ENCODE results near the gene B4GALT7.

B4GALT7 gene

DNA sequence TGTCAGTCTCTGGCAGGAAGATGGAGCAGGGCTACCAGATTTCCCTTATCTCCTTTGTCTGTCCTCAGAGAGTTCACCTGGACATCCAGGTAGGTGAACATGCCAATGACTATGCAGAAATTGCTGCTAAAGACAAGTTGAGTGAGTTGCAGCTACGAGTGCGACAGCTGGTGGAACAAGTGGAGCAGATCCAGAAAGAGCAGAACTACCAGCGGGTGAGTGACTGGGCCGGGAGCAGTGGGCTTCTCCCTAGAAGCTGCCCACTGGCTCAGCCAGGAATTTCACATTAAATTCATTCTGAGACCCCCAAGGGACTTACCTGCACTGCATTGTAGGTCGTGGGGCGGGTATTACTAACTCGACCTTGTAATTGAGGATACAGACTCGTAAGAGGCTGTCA, 5.9 kb upstream of the B4GALT7 start:
- DNase-seq = no peak

GRCh38 chr5:177595026-177595585, 4.8 kb upstream of the B4GALT7 start:
- DNase-seq = no peak

GRCh38 chr5:177595991-177596774, 3.7 kb upstream of the B4GALT7 start:
- no peak for DNase-seq

DNA sequence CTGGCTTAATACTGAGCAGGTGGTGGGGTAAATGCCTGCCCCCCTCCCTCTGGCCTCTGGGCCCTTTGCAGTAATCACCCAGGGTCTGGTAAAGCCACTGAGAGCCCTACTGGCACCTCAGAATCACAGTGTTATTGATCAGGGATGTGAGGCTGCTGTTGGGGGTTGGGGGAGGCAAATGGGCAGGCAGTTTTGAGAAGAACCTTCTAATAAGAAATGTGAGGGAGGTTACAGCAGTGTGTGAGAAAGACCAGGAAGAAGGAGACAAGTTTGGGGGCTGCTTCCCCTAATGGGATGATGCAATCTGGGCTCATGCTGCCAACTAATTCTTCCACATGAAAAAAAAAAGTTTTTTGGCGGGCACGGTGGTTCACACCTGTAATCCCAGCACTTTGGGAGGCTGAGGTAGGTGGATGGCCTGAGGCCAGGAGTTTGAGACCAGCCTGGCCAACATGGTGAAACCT, 3.1 kb upstream of the B4GALT7 start:
- no peak for DNase-seq

DNA sequence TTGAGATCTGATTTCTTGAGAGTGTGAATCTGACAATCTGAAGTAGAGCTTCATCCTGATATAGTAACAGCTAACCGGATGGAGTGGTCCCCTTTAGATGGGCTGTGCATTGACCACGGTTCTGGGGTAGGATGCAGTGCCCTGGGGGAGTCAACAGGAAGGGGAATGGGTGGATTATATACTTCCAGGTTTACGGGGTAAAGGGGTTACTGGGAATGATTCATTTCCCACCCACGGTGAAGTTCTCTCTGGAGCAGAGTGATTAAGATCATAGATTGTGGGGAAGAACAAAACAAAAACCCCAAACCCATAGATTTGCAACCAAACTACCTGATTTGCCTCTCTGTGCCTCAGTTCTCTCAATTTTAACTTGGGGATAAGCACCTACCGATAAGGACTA, 1.5 kb upstream of the B4GALT7 start:
- DNase-seq = no peak

DNA sequence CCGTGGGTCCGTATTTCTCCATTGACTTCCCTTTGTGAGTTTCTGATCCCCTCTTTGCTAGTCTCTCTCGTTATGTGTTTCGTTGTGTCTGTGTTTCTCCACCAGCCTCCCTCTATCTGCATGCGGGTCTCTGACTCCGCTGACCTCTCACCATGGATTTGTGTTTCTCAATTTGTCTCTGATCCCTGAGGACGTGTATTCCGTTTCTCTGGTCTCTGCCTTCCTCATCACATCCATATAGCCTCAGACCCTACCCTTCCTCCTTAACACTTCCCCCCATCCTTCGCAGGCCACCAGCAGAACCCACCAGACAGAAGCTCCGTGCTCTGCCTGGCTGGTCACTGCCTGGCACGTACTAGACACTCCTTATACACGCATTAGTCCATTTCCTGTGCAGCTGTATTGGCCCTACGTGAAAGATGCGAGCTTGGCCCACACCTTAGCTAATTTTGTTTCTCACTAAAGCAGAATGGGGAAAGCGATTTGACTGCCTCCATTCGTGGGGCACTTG, 631 bp downstream of the B4GALT7 start:
- DNase-seq = no peak

DNA sequence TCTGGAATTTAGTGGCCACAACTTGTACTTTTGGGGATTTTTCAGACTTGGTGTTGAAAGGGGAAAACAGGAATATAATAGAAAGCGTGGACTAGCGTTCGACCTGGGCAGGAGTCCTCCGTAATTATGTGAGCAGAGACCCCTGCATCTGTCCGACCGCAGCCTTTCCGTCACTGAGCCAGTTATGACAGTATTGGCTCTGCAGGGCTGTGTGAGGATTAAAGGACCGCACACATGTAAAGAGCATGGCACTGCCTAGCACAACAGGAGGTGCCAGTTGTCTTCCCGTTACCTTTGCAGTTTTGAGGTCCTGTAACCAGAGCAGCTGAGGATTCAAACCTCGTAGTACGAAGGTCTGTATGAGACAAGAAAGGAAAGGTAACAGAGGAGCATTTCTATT, 1.2 kb downstream of the B4GALT7 start:
- DNase-seq = no peak

- no peak for DNase-seq
Measured at GRCh38 chr5:177601577-177602457, 1.9 kb downstream of the B4GALT7 start.

DNA sequence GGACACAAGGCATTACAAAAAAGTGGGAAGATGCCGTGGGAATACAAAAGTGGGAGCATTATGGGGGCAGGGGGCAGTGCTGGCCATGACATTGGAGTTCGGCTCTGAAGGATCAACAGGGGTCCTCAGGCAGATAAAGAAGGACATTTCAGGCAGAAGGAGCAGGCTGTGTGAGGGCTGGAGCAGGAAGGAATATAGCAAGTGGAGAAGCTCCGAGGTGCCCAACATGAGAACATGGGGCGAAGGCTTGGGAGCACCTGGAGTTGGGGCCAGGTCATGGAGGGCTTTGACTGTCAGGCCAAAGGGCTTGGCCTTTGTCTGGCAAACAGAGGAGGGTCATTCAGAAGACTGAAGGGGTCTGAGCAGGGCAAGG, 2.5 kb downstream of the B4GALT7 start:
- DNase-seq = no peak

- no peak for DNase-seq
Measured at GRCh38 chr5:177603631-177604030, 3.7 kb downstream of the B4GALT7 start.

- no peak for DNase-seq
Measured at GRCh38 chr5:177604116-177604521, 4.2 kb downstream of the B4GALT7 start.

GRCh38 chr5:177604656-177605055, 4.7 kb downstream of the B4GALT7 start:
- no peak for DNase-seq

DNA sequence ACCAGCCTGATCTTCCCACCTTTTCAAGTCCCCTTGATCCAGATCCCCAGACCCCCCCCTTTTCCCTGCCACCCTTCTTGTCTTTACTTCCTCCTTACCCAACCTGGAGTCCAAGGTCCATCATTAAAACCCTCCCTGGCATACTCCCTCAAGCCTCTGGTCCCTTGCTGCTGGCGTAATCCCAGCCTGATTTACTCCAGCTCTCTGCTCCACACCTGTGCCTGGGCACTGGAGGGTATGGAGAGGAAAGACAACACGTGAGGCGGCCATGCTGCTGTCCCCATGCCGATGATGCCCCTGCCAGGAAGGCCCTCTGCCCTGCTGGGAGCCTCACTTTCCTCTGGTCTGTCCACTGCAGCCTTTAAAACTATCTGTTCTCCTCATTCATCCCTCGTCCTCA, 5.1 kb downstream of the B4GALT7 start:
- DNase-seq = no peak

DNA sequence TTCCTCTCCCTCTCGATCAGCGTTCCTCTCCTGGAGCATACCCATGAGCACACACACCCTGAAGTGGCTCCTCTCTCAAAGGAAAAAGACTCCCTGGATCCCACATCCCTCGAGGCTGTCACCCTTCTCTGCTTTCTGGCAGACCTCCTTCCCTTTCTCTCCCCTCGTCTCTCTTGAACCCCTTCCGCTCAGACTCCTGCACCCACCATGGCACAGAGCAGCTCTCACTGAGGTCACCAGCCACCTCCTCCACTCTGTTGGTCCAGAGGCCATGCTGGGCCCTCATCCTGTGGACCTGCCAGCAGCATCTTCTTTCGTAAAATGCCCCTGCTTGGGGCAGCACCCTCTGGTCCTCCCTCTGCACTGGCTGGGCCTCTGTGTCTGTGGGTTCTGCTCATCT, 5.7 kb downstream of the B4GALT7 start:
- DNase-seq = no peak

- DNase-seq = no peak
Measured at GRCh38 chr5:177606071-177607051, 6.4 kb downstream of the B4GALT7 start.

GRCh38 chr5:177607115-177607451, 7.2 kb downstream of the B4GALT7 start:
- no peak for DNase-seq

- peak; percentile 24 for DNase-seq
Measured at GRCh38 chr5:177607452-177608192, 7.7 kb downstream of the B4GALT7 start.

DNA sequence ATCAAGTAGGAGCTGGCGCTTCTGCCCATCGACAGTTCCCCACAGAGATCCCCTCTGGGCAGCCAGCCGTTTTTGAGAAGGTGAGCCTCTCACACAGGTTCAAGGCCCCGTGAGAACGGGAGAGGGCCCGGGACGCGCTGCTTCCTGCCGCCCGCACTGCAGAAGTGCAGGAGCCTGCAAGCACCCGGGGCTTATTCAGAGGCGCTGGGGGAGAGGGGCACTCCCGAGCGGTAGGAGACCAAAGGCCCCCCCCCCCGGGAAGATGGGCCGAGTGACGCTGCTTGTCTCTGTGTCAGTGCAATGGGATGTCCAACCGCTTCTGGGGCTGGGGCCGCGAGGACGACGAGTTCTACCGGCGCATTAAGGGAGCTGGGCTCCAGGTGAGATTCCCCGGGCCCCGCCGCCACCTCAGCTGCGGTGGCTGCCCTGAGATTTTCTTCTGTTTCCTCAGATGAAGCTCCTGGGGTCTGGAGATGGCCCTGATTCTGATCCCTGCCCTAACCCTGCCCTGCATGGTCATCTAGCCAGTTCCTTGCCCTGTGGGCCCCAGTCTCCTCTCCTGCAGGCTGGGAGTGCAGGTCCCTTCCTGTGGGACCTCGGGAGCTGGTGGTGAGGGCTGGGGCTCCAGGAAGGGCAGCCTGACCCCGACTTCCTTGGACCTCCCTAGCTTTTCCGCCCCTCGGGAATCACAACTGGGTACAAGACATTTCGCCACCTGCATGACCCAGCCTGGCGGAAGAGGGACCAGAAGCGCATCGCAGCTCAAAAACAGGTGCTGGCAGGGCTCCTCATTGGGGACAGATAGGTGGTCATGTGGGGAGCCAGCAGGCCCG, 8.5 kb downstream of the B4GALT7 start:
- DNase-seq = no peak

DNA sequence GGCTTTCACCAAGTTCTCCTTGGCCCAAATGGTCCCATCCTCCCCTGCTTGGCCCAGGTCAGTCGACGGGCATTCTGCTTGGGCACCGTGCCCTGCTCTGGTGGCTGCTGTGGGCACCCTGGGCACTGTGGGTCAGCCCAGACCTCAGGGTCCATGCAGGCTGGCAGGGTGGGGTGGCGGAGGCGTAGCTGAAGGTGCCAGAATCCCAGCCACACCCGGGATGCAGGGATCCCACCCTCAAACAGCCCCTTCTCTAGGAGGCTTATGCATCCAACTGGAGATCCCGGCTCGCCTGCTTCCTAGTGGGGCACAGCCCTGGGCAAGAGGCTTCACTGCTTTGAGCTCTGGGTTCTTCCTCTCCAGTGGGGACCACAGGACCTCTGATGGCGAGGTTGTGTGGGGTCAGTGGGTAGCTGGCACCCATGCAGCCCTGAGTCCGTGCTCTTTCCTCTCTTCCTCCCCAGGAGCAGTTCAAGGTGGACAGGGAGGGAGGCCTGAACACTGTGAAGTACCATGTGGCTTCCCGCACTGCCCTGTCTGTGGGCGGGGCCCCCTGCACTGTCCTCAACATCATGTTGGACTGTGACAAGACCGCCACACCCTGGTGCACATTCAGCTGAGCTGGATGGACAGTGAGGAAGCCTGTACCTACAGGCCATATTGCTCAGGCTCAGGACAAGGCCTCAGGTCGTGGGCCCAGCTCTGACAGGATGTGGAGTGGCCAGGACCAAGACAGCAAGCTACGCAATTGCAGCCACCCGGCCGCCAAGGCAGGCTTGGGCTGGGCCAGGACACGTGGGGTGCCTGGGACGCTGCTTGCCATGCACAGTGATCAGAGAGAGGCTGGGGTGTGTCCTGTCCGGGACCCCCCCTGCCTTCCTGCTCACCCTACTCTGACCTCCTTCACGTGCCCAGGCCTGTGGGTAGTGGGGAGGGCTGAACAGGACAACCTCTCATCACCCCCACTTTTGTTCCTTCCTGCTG, 9.4 kb downstream of the B4GALT7 start:
- DNase-seq = no peak

All from DMS153 (cell line).